Activated CD8-positive, alpha-beta T cell treated with anti-CD3 and anti-CD28 coated beads for 36 hours (primary cell): Measurements from ENCODE around the gene B3GALT4. TPM values are rescaled to one million over a fixed set of nuclear protein-coding genes. Genes with fewer than 3 reads are reported as not detected.
A peak's percentile ranks its signal among the peaks of the same experiment; 100 is the strongest.

Source experiments
- ATAC-seq: fragments of 200-7000 bp; cut with Tn5 transposase; one replicate; pipeline ENCODE4 v1.10.0; 2021; ENCODE audit warnings: mild to moderate bottlenecking, moderate library complexity
- CTCF ChIA-PET: fragments of 350-600 bp; sonication (Branson Sonifier 250); formaldehyde crosslinking; loops from one replicate; lab custom pipeline; 2021; ENCODE audit warnings: antibody characterized with exemption; lab: Charles Lee
- POLR2A ChIA-PET: fragments of 350-600 bp; sonication (Branson Sonifier 250); formaldehyde crosslinking; loops from one replicate; lab custom pipeline; 2021; ENCODE audit warnings: antibody characterized with exemption; lab: Charles Lee
- DNase-seq: peaks from one replicate; pipeline ENCODE4 v3.0.0-alpha.2; 2020
- H3K27ac Mint-ChIP-seq: one replicate; pipeline ENCODE4 v1.8.0; 2021; ENCODE audit warnings: mild to moderate bottlenecking, mixed read lengths
- H3K27me3 Mint-ChIP-seq: one replicate; pipeline ENCODE4 v1.8.0; 2021; ENCODE audit warnings: mixed read lengths
- H3K36me3 Mint-ChIP-seq: one replicate; pipeline ENCODE4 v1.8.0; 2021; ENCODE audit warnings: low read depth, mixed read lengths
- H3K4me1 Mint-ChIP-seq: one replicate; pipeline ENCODE4 v1.8.0; 2021; ENCODE audit warnings: low read depth, mixed read lengths
- H3K4me3 Mint-ChIP-seq: one replicate; pipeline ENCODE4 v1.8.0; 2021; ENCODE audit warnings: mild to moderate bottlenecking, moderate library complexity, mixed read lengths
- H3K9me3 Mint-ChIP-seq: one replicate; pipeline ENCODE4 v1.8.0; 2021; ENCODE audit warnings: mixed read lengths
- CTCF ChIP-seq: fragments of 200-600 bp; IDR thresholded peaks from one replicate; pipeline ENCODE4 v1.8.0; 2022; ENCODE audit warnings: antibody characterized with exemption, mild to moderate bottlenecking
- intact Hi-C: fragments of 100-400 bp; cut with micrococcal nuclease; formaldehyde crosslinking; loops from one replicate; pipeline ENCODE4 v1.10.0; 2022
- microRNA-seq: library from miRNA; unstranded; fragments of <30 nt; microRNA quantifications from one replicate; pipeline ENCODE4 v1.2.0, GENCODE V29; 2022; ENCODE audit warnings: borderline microRNAs expressed, borderline replicate concordance
- total RNA-seq, 2 experiments: library from RNA; stranded (reverse); gene quantifications; one replicate each; pipeline ENCODE4 v1.2.3, GENCODE V29; 2021

Gene B3GALT4
- total RNA-seq, 2 experiments from 2014 or later, result 3.6 to 4.2 TPM

DNA sequence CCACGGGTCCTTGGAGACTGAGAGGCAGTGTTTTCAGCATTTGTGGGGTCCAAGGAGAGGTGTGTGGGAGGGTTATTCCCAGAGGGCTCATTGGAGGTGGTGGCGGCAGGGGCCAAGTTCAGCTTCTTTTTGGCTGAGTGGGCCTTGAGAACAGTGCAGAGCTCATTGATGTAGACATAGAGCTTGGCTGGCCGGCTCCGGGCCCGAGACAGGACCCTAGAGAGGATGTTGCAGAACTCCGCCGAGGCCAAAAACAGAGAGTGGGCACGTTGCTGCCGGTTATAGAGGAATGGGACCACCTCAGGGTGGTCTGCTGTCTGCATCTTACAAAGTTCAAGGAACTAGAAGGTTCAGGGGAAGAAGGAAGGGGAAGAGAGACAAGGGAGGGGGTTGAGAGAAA is 44.3 kb downstream of the B3GALT4 start:
- Mint-ChIP-seq H3K4me3 (peak overlapping the region; percentile 90), H3K4me1 (peaks cover 60% of the 10 kb centered on the region), H3K36me3 (peaks cover 50% of the 10 kb centered on the region), H3K27ac (peak overlapping the region; percentile 98), H3K9me3 (no peaks in the 10 kb centered on the region), H3K27me3 (no peaks in the 10 kb centered on the region)
- intact Hi-C loops, result no loop called here
- ATAC-seq, result no peak
- no peak for TF ChIP-seq CTCF
- no peak for DNase-seq
- CTCF ChIA-PET, result no interaction called here
- POLR2A ChIA-PET, result interaction anchor here (0.9 to 1.5 kb wide), 3 partner anchors 9 to 44 kb away, joined by 3 to 6 read pairs (median 4); partner anchors contain the start of gene B3GALT4

DNA sequence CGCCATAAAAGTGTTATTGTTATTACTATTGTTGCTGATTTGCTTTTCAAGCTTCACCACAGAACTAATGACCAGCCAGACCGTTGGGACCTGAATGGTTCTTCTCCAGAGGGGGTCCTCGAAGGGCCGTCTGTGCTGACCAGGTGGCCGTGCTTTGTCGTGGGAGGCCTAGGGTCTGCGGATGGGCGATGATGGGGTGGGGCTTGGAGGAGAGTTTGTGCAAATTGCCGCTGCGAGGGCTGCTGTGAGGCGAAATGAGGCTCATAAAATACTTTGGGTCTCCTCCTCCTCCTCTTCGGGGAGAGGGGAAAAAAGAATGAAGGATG is 46.7 kb downstream of the B3GALT4 start:
- no peaks in the 10 kb centered on the region for H3K9me3 Mint-ChIP-seq
- ChIA-PET CTCF (interaction anchor here (0.9 kb wide), 1 partner anchor 29 kb away, joined by 4 read pairs; no protein-coding TSS in a partner anchor), POLR2A (interaction anchor here (0.6 to 1.4 kb wide), 5 partner anchors 15 to 387 kb away, joined by 3 to 4 read pairs (median 3); partner anchors contain the start of gene UQCC2)
- intact Hi-C loops, result no loop called here
- ATAC-seq (no peak), DNase-seq (peak; percentile 25)
- peaks cover 39% of the 10 kb centered on the region for H3K36me3 Mint-ChIP-seq
- H3K4me3 Mint-ChIP-seq, result peak overlapping the region; percentile 90
- TF ChIP-seq CTCF, result no peak
- no peaks in the 10 kb centered on the region for H3K27me3 Mint-ChIP-seq
- H3K4me1 Mint-ChIP-seq, result peaks cover 43% of the 10 kb centered on the region
- peak overlapping the region; percentile 98 for H3K27ac Mint-ChIP-seq

DNA sequence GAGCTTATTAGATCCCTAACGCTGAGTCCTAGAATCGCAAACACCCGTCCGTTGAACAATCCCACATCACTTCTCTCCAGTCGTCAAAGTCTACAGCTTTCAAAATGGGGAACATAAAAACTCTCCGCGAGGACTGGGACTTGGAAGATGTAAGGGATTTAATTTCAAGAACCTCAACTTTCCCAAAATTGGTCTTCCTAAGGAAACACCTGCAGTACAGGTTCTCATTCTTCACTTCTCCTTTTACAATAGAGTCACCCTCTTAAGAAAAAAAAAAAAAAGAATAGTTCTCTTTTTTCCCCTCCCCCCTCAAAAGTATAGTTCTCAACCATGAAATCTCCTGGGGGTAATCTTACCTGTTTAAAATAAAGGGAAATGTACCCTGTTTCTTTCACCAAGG is 47.2 kb downstream of the B3GALT4 start:
- Mint-ChIP-seq H3K9me3 (no peaks in the 10 kb centered on the region), H3K36me3 (peaks cover 35% of the 10 kb centered on the region), H3K27me3 (no peaks in the 10 kb centered on the region), H3K27ac (peak overlapping the region; percentile 98), H3K4me1 (peaks cover 38% of the 10 kb centered on the region), H3K4me3 (peak overlapping the region; percentile 90)
- no peak for ATAC-seq
- no peak for DNase-seq
- intact Hi-C loops, result no loop called here
- ChIA-PET POLR2A (interaction anchor here (0.7 to 1.4 kb wide), 4 partner anchors 16 to 387 kb away, joined by 3 to 4 read pairs (median 4); partner anchors contain the start of gene UQCC2), CTCF (no interaction called here)
- TF ChIP-seq CTCF, result no peak

Small RNAs within 50 kb of the gene (microRNA-seq; reads per million reads assigned to microRNA genes)
- not detected for gene MIR6834
- not detected for gene MIR6873

Other genes starting within 250 kb of the B3GALT4 start
- 10 to 100 TPM; 27.6 to 27.9 TPM for gene HLA-DPA1, start 203.5 kb upstream of the B3GALT4 start, total RNA-seq
- gene HLA-DPB1, start 201.1 kb upstream of the B3GALT4 start, total RNA-seq, result 10 to 100 TPM; 12.3 to 14.8 TPM
- gene COL11A2, start 84.7 kb upstream of the B3GALT4 start, total RNA-seq, result 1 to 10 TPM; 1.3 to 1.4 TPM
- 10 to 100 TPM; 41.2 to 41.9 TPM for gene RXRB, start 76.5 kb upstream of the B3GALT4 start, total RNA-seq
- 10 to 100 TPM; 43.1 to 43.3 TPM for gene SLC39A7, start 76.3 kb upstream of the B3GALT4 start, total RNA-seq
- gene HSD17B8, start 72.5 kb upstream of the B3GALT4 start, total RNA-seq, result 10 to 100 TPM; 40.6 to 42.0 TPM
- 10 to 100 TPM; 26.8 to 27.5 TPM for gene RING1, start 68.6 kb upstream of the B3GALT4 start, total RNA-seq
- gene VPS52, start 5.2 kb upstream of the B3GALT4 start, total RNA-seq, result 10 to 100 TPM; 31.2 to 34.3 TPM
- gene RPS18, start 5.0 kb upstream of the B3GALT4 start, total RNA-seq, result 1,000 to 10,000 TPM; 4,910 to 4,938 TPM
- 10 to 100 TPM; 64.0 to 72.2 TPM for gene WDR46, start 12.1 kb downstream of the B3GALT4 start, total RNA-seq
- 10 to 100 TPM; 78.1 to 92.3 TPM for gene PFDN6, start 12.5 kb downstream of the B3GALT4 start, total RNA-seq
- 10 to 100 TPM; 24.2 to 24.3 TPM for gene RGL2, start 21.8 kb downstream of the B3GALT4 start, total RNA-seq
- 100 to 1,000 TPM; 179 to 183 TPM for gene TAPBP, start 37.0 kb downstream of the B3GALT4 start, total RNA-seq
- gene ZBTB22, start 40.6 kb downstream of the B3GALT4 start, total RNA-seq, result 1 to 10 TPM; 7.2 to 7.5 TPM
- gene DAXX, start 45.8 kb downstream of the B3GALT4 start, total RNA-seq, result 10 to 100 TPM; 59.8 to 72.4 TPM
- gene KIFC1, start 114.7 kb downstream of the B3GALT4 start, total RNA-seq, result 10 to 100 TPM; 93.4 to 96.0 TPM
- gene PHF1, start 133.9 kb downstream of the B3GALT4 start, total RNA-seq, result 10 to 100 TPM; 31.9 to 32.6 TPM
- 100 to 1,000 TPM; 155 to 160 TPM for gene CUTA, start 141.0 kb downstream of the B3GALT4 start, total RNA-seq
- gene SYNGAP1, start 142.9 kb downstream of the B3GALT4 start, total RNA-seq, result 10 to 100 TPM; 57.9 to 67.0 TPM
- 1 to 10 TPM; 7.8 to 8.7 TPM for gene ZBTB9, start 177.5 kb downstream of the B3GALT4 start, total RNA-seq